ENCODE results near the gene SPANXN1.
"Not testable (repeated sequence)": the region's sequence is repeated elsewhere in the genome, so short reads cannot be mapped to it uniquely, and the experiment has no call there.

SPANXN1 gene

GRCh38 chrX:145247203-145247602 lies at the start of gene SPANXN1:
Gene SPANXN1 (plus strand): TSS chrX:145247503. CDS start chrX:145247587, 84 bp downstream.
- DNase-seq (ENCODE audit: low read depth, low spot score): not testable (repeated sequence)

GRCh38 chrX:145199078-145199477 lies 48.2 kb upstream of the SPANXN1 start:
- DNase-seq (ENCODE audit: low read depth, low spot score): no peak

GRCh38 chrX:145213504-145213903 lies 33.8 kb upstream of the SPANXN1 start:
- DNase-seq (ENCODE audit: low read depth, low spot score): no peak

- no peak for DNase-seq (ENCODE audit: low read depth, low spot score)
Observed at GRCh38 chrX:145292218-145292617, 44.9 kb downstream of the SPANXN1 start.
